HG02885 (cell line): ENCODE measurements around the gene CACNA1S.

Experiments used
- ATAC-seq: cut with Tn5 transposase; IDR thresholded peaks from one replicate; pipeline ENCODE4 v1.9.1; 2021; ENCODE audit warnings: mild to moderate bottlenecking; ENCODE audit not compliant: unreplicated experiment, poor library complexity

CACNA1S gene

DNA sequence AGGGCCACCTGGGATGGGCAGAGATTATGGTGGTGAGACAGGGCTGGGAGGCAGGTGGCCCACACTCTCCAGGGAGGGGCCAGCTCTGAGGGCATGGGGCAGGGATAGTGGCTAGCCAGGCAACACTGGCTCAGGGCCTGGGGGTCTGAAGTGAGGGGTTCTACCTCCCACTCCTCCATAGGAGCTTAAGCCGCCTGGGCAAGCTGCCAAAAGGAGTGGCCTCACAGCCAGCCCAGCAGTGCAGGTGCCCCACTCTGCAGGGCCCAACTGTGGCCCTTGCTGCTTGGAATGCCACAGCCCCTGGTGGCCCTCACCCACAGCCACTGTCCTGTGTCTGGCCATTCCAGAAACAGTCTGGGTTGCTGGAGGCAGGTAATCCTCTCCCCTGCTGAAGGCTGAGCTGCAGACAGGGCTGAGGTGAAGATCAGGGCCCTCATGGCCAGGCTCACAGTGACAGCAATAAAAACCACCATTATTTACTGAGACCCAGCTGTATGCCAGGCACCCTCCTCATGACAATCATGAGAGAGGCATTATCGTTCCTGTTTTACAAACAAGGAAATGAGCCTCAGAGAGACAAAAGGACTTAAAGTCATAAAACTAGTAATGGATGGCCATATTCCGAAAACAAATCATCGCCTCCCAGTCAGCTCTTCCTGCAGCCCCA lies 119.7 kb downstream of the CACNA1S start:
- no peak for ATAC-seq

DNA sequence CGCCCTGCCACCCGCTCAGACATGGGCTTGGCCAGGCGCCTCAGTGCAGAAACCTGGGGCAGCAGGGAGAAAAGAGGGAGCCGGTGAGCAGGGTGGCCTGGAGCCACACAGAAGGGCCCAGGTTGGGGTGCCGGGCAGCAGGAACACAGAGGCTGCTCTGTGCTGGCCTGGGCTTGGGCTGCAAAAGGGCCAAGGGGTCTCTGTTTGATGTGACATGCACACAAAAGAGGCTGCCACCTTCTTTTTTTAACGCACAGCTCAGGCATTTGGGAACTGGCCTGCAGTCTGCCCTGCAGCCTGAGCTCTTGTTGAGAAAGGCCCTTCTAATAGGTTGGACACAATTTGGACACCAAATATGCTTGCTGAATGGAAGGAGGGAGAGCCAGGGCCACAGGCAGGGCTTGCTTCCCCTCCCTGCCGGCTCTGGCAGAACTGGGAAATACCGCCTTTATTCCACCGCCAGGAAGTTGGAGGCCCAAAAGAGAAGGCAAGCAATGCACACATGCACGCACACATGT lies 121.1 kb downstream of the CACNA1S start:
- ATAC-seq: no peak

DNA sequence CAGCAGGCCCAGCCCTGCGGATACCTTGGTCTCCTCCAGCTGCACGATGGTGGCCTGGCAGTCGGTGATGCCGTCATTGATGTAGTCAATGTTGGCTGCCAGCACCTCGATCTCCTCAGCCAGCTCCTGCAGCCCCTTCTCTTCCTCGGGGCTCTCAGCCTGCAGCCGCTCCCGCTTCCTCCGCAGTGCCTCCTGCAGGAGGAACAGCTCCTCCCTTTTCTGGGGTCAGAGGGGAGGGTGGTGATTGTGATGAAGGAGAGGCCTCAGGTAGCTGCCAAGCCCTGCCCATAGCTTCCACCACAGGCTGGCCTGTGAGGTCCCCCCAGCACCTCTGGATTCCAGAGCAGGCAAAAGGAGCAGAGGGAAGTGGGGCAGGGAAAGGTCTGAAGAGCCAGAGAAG lies 122.1 kb downstream of the CACNA1S start:
- no peak for ATAC-seq
